Type B pancreatic cell (in vitro differentiated cells): ENCODE measurements around the gene ZNF628. TPM values are rescaled to one million over a fixed set of nuclear protein-coding genes. Genes with fewer than 3 reads are reported as not detected.

Experiments
- DNase-seq: peaks from one replicate; pipeline ENCODE4 v3.0.0; 2021; ENCODE audit warnings: mixed read lengths; ENCODE audit not compliant: unreplicated experiment; ENCODE audit errors: extremely low spot score
- H3K27ac Mint-ChIP-seq: 2 replicates; pipeline ENCODE4 v1.8.0; 2021; ENCODE audit warnings: mild to moderate bottlenecking, mixed read lengths
- H3K27me3 Mint-ChIP-seq: 2 replicates; pipeline ENCODE4 v1.8.0; 2021; ENCODE audit warnings: mixed read lengths
- H3K36me3 Mint-ChIP-seq: 2 replicates; pipeline ENCODE4 v1.8.0; 2021; ENCODE audit warnings: mixed read lengths
- H3K4me1 Mint-ChIP-seq: one replicate; pipeline ENCODE4 v1.8.0; 2021; ENCODE audit warnings: mixed read lengths; ENCODE audit not compliant: unreplicated experiment
- H3K4me3 Mint-ChIP-seq: 2 replicates; pipeline ENCODE4 v1.8.0; 2021; ENCODE audit warnings: mild to moderate bottlenecking, mixed read lengths
- H3K9me3 Mint-ChIP-seq: 2 replicates; pipeline ENCODE4 v1.8.0; 2021; ENCODE audit warnings: mixed read lengths
- long read RNA-seq: library from polyadenylated mRNA; unstranded; transcript quantifications from one replicate; pipeline ENCODE4 v2.0.0, GENCODE V29; 2020
- total RNA-seq: library from RNA; stranded (reverse); gene quantifications from 2 replicates; pipeline ENCODE4 v1.2.1, GENCODE V29; 2021; ENCODE audit warnings: low replicate concordance
- TF ChIP-seq, protein P1 (sequence below): fragments of 200-600 bp; sonication (generic); conservative IDR thresholded peaks from 2 replicates; pipeline ENCODE4 v1.5.0; 2021; ENCODE audit warnings: antibody characterized with exemption, mild to moderate bottlenecking

ZNF628 gene
- 10.3 and 13.2 TPM in 2 replicates for total RNA-seq
- long read RNA-seq: 0 reads

DNA sequence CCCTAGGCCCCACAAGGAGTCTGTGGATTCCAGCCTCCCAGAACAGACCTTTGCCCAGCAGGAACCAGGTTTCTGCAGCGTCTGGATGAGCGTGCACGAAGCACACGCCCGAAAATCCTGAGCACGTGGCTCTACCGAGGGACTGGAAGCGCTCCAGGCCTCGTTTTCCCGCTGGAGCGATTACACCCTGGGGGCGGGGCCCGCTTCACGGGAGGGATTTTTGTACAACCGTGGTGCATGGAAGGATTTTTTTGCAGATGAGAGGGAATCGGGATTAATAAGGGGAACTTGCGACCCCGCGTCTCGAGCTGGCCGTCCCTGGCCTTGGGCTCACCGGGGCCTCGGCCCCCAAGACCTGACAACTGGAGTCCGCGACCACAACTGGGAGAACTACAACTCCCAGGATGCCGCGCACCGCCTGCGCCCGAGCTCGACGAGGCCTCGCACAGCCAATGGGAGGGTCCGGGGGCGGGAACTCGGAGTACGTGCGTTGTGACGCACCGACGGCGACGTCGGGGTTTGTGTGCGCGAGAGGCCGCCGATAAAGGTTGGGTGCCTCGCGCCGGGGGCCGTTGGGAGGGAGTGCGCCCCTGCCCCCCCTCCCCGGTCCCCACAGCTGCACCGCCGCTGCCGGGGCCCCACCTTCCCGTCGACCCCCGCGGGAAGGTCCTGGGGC, at the start of gene ZNF628:
ZNF628 (plus strand) TSS at position 518 of the 676 bp plus-strand sequence. CDS start 3,294 bp downstream, outside the sequence.
- Mint-ChIP-seq H3K36me3 (no peaks in the 10 kb centered on the region), H3K9me3 (no peaks in the 10 kb centered on the region), H3K27me3 (no peaks in the 10 kb centered on the region), H3K4me1 (peaks cover 26% of the 10 kb centered on the region), H3K27ac (peak within 1 kb of the TSS; percentile 94), H3K4me3 (peak within 1 kb of the TSS; percentile 95)
- TF ChIP-seq, protein P1, sequence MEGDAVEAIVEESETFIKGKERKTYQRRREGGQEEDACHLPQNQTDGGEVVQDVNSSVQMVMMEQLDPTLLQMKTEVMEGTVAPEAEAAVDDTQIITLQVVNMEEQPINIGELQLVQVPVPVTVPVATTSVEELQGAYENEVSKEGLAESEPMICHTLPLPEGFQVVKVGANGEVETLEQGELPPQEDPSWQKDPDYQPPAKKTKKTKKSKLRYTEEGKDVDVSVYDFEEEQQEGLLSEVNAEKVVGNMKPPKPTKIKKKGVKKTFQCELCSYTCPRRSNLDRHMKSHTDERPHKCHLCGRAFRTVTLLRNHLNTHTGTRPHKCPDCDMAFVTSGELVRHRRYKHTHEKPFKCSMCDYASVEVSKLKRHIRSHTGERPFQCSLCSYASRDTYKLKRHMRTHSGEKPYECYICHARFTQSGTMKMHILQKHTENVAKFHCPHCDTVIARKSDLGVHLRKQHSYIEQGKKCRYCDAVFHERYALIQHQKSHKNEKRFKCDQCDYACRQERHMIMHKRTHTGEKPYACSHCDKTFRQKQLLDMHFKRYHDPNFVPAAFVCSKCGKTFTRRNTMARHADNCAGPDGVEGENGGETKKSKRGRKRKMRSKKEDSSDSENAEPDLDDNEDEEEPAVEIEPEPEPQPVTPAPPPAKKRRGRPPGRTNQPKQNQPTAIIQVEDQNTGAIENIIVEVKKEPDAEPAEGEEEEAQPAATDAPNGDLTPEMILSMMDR: no peak
- DNase-seq: peak; percentile 98

DNA sequence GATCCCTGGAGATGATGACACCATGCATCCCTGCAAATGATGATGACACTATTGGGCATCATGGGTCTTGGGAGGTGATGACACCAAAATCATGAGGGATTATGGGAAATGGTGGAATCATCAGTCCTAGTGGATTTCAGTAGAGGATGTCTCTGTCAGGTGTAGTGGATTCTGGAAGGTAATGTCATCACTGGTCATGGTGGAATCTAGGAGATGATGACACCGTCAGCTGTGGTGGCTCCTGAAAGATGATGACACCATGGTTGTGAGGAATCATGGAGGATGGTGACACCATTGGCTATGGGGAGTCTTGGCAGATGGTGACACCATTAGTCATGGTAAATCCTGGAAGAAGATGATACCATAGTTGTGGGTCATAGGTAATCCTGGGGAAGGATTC, 45.2 kb upstream of the ZNF628 start:
- no peaks in the 10 kb centered on the region for H3K9me3 Mint-ChIP-seq
- TF ChIP-seq, protein P1: no peak
- H3K36me3 Mint-ChIP-seq: no peaks in the 10 kb centered on the region
- peaks cover 22% of the 10 kb centered on the region for H3K27me3 Mint-ChIP-seq
- DNase-seq: no peak
- H3K4me1 Mint-ChIP-seq: no peaks in the 10 kb centered on the region
- H3K4me3 Mint-ChIP-seq: no peak overlapping the region
- no peak overlapping the region for H3K27ac Mint-ChIP-seq

DNA sequence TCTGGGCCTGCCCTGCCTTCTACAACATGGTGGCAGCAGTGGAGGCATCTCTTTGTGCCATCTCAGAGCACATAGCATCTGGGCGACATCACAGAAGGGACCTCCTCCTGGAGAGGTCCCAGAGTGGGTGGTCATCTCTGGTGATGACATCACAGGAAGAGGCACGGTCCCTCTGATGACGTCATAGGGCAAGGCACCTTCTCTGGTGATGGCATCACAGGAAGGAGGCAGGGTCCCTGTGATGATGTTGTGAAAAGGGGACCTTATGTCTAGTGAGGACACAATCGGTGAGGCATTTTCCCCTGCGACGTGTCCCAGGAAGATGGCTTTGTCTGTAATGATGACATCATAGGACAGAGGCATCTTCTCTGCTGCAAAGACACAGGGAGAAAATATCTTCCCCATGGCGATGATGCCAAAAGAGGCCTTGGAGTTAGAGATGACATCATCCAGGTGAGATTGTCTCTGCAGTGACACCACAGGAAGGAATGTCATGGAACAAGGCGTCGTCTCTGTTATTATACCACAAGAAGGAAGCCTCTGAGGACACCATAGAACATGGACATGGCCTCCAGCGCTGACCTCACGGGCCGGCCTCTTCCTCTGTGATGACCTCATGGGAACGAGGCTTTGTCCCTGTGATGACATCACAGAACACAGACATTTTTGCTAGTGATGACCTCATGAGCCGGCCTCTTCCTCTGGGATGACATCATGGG, 44.0 kb upstream of the ZNF628 start:
- no peak for DNase-seq
- Mint-ChIP-seq H3K9me3 (no peaks in the 10 kb centered on the region), H3K36me3 (no peaks in the 10 kb centered on the region), H3K27ac (no peak overlapping the region), H3K27me3 (peaks cover 28% of the 10 kb centered on the region), H3K4me3 (no peak overlapping the region), H3K4me1 (peaks cover 5% of the 10 kb centered on the region)
- TF ChIP-seq, protein P1: no peak

DNA sequence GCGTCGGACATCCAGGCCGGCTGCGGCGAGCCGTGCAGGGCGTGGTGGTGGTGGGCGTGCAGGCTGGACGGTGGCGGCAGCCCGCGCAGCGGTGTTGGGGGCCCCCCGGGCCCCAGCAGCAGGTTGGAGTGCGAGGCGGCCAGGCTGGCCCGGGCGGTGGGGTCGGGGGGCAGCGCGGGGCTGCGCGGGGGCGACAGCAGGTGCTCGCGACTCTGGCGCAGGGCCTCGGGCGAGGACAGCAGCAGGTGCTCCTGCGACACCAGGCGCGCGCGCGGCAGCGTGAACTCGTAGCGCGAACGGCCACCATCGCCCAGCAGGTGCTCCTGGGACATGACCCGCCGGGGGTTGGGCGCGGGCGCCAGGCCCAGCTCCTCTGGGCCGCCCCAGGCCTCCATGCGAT, 43.1 kb upstream of the ZNF628 start:
- H3K4me1 Mint-ChIP-seq: peaks cover 6% of the 10 kb centered on the region
- H3K9me3 Mint-ChIP-seq: no peaks in the 10 kb centered on the region
- no peaks in the 10 kb centered on the region for H3K36me3 Mint-ChIP-seq
- no peak for DNase-seq
- no peak overlapping the region for H3K27ac Mint-ChIP-seq
- H3K27me3 Mint-ChIP-seq: peaks cover 28% of the 10 kb centered on the region
- no peak overlapping the region for H3K4me3 Mint-ChIP-seq
- TF ChIP-seq, protein P1: no peak

DNA sequence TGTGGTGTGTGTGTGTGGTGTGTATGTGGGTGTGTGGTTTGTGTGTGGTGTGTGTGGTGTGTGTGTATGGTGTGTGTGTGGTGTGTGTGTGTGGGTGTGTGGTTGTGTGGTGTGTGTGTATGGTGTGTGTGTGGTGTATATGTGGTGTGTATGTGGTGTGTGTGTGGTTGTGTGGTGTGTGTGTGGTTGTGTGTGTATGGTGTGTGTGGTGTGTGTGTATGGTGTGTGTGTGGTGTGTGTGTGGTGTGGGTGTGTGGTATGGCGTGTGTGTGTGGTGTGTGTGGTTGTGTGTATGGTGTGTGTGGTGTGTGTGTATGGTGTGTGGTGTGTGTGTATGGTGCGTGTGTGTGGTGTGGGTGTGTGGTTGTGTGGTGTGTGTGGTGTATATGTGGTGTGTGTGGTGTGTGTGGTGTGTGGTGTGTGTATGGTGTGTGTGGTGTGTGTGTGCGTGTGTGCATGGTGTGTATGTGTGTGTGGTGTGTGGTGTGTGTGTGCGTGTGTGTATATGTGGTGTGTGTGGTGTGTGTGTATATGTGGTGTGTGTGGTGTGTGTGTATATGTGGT, 42.0 kb upstream of the ZNF628 start:
- TF ChIP-seq, protein P1: no peak
- no peak overlapping the region for H3K4me3 Mint-ChIP-seq
- H3K4me1 Mint-ChIP-seq: peaks cover 6% of the 10 kb centered on the region
- no peak overlapping the region for H3K27ac Mint-ChIP-seq
- no peaks in the 10 kb centered on the region for H3K9me3 Mint-ChIP-seq
- no peak for DNase-seq
- peaks cover 32% of the 10 kb centered on the region for H3K27me3 Mint-ChIP-seq
- no peaks in the 10 kb centered on the region for H3K36me3 Mint-ChIP-seq
